ENCODE data around the gene IFT122. TPM values are rescaled to one million over a fixed set of nuclear protein-coding genes. Genes with fewer than 3 reads are reported as not detected.

IFT122 gene
- total and polyA plus RNA-seq, 10 donors: 5.2 to 31.3 (median 18.1) TPM

- Histone ChIP-seq H3K27ac (peak overlapping the region in 2 of 8 donors; percentile 4 to 60), H3K9me3 (peaks cover 0 to 6% (median 0%) of the 10 kb centered on the region in 8 donors), H3K27me3 (replicated peaks in 1 of 7) (no peaks in the 10 kb centered on the region), H3K4me1 (peaks cover 0 to 54% (median 36%) of the 10 kb centered on the region in 6 donors), H3K36me3 (peaks cover 0 to 53% (median 43%) of the 10 kb centered on the region in 6 donors), H3K4me3 (no peak overlapping the region)
- WGBS, 5 donors: 75 to 91% (median 81%) methylated on average over 4 of the region's 4 CpGs
- TF ChIP-seq POLR2AphosphoS5 (IDR thresholded peaks at IDR 0.05) (peak; percentile 47 to 66 (median 53)), POLR2A (IDR thresholded peaks at IDR 0.05) (no peak), CTCF (IDR thresholded peaks at IDR 0.05 in 8 of 11, conservative IDR thresholded peaks at IDR 0.05 in 3 of 11) (no peak)
- DNase-seq: peak; percentile 74
- intact Hi-C loops (cut with DNase I; ENCODE audit: low total_unique reads): no loop called here
These were observed 10.4 kb upstream of the IFT122 start for GRCh38 chr3:129429602-129430001.

- H3K27me3 ChIP-seq (replicated peaks in 1 of 7): no peaks in the 10 kb centered on the region
- no peak for TF ChIP-seq POLR2A (IDR thresholded peaks at IDR 0.05)
- TF ChIP-seq POLR2AphosphoS5 (IDR thresholded peaks at IDR 0.05): no peak
- no peak for TF ChIP-seq CTCF (IDR thresholded peaks at IDR 0.05 in 8 of 11, conservative IDR thresholded peaks at IDR 0.05 in 3 of 11)
- intact Hi-C loops (cut with DNase I; ENCODE audit: low total_unique reads): no loop called here
- DNase-seq: no peak
- H3K36me3 ChIP-seq: peaks cover 0 to 77% (median 48%) of the 10 kb centered on the region in 6 donors
- peaks cover 17 to 77% (median 60%) of the 10 kb centered on the region in 6 donors for H3K4me1 ChIP-seq
- 61 to 82% (median 73%) methylated on average over 7 of the region's 7 CpGs for WGBS, 5 donors
- no peak overlapping the region for H3K4me3 ChIP-seq
- no peaks in the 10 kb centered on the region for H3K9me3 ChIP-seq
- H3K27ac ChIP-seq: peak overlapping the region in 1 of 8 donors; percentile 20
These were observed 8.0 kb upstream of the IFT122 start for GRCh38 chr3:129432036-129432435.

GRCh38 chr3:129432671-129433070, 7.4 kb upstream of the IFT122 start:
- no peak for DNase-seq
- Histone ChIP-seq H3K36me3 (peaks cover 0 to 83% (median 54%) of the 10 kb centered on the region in 6 donors), H3K27me3 (replicated peaks in 1 of 7) (no peaks in the 10 kb centered on the region), H3K9me3 (no peaks in the 10 kb centered on the region), H3K4me3 (no peak overlapping the region), H3K27ac (no peak overlapping the region), H3K4me1 (peaks cover 20 to 77% (median 62%) of the 10 kb centered on the region in 6 donors)
- no peak for TF ChIP-seq CTCF (IDR thresholded peaks at IDR 0.05 in 8 of 11, conservative IDR thresholded peaks at IDR 0.05 in 3 of 11)
- no peak for TF ChIP-seq POLR2AphosphoS5 (IDR thresholded peaks at IDR 0.05)
- TF ChIP-seq POLR2A (IDR thresholded peaks at IDR 0.05): no peak
- intact Hi-C loops (cut with DNase I; ENCODE audit: low total_unique reads): no loop called here

- H3K27ac ChIP-seq: peak overlapping the region in 3 of 8 donors; percentile 68 to 72 (median 70)
- peaks cover 29 to 77% (median 62%) of the 10 kb centered on the region in 6 donors for H3K4me1 ChIP-seq
- H3K27me3 ChIP-seq (replicated peaks in 1 of 7): no peaks in the 10 kb centered on the region
- TF ChIP-seq POLR2A (IDR thresholded peaks at IDR 0.05): no peak
- no peak for TF ChIP-seq CTCF (IDR thresholded peaks at IDR 0.05 in 8 of 11, conservative IDR thresholded peaks at IDR 0.05 in 3 of 11)
- TF ChIP-seq POLR2AphosphoS5 (IDR thresholded peaks at IDR 0.05): no peak
- H3K4me3 ChIP-seq: peak overlapping the region in 1 of 8 donors; percentile 52
- H3K36me3 ChIP-seq: peaks cover 0 to 89% (median 56%) of the 10 kb centered on the region in 6 donors
- intact Hi-C loops (cut with DNase I; ENCODE audit: low total_unique reads): no loop called here
- no peaks in the 10 kb centered on the region for H3K9me3 ChIP-seq
- WGBS, 5 donors: 90 to 96% (median 94%) methylated on average over 5 of the region's 5 CpGs
- DNase-seq: no peak
These were observed 6.5 kb upstream of the IFT122 start for GRCh38 chr3:129433565-129433964.

Measured in spleen (tissue), 11 donors.